Non-pigmented ciliary epithelial cell (primary cell): Measurements from ENCODE around the gene KRT14.
"Not testable (repeated sequence)": the region's sequence is repeated elsewhere in the genome, so short reads cannot be mapped to it uniquely, and the experiment has no call there.

ENCODE experiments used
- DNase-seq: peaks from one replicate; pipeline ENCODE4 v3.0.0-alpha.2; 2010; ENCODE audit warnings: low read depth

KRT14 gene

DNA sequence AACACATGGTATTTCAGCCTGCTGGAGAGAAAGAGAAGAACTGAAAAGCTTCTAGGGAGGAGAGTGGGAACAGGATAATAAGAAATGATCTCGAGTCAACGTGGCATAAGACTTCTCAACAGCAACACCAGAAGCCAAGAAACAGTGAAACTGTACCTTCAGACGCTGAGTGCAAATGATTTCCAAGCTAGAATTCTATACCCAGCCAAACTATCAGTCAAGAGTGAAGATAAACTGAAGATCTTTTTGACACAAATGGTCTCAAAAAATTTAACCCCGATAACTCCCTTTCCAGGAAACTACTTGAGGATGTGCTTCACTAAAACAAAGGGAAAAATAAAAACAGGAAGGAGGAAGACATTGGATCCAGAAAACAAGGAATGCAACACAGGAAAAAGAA lies 20.2 kb upstream of the KRT14 start:
- not testable (repeated sequence) for DNase-seq

- no peak for DNase-seq
Observed at GRCh38 chr17:41602524-41602923, 15.8 kb upstream of the KRT14 start.

GRCh38 chr17:41600318-41600717 lies 13.6 kb upstream of the KRT14 start:
- DNase-seq: no peak

GRCh38 chr17:41599680-41600079 lies 13.0 kb upstream of the KRT14 start:
- DNase-seq: no peak

DNA sequence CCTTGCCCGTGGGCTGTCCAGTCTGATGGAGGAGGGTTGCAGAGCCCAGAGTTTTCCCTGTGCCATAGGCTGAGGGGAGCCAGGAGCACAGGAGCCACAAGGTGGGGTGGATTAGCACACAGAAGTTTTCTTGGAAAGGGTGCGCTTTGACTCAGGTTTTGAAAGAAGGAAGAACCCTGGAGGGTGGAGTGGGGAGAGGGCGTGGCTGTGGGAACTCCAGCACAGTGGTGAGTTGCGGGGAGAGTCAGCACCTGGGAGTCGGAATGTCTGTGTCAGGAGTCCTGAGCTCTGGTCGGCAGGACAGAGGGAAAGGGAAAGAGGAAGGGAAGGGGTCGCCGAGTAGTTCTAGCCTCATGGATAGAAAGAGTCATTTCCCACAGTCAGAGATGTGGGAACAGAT lies 8.9 kb upstream of the KRT14 start:
- no peak for DNase-seq

DNA sequence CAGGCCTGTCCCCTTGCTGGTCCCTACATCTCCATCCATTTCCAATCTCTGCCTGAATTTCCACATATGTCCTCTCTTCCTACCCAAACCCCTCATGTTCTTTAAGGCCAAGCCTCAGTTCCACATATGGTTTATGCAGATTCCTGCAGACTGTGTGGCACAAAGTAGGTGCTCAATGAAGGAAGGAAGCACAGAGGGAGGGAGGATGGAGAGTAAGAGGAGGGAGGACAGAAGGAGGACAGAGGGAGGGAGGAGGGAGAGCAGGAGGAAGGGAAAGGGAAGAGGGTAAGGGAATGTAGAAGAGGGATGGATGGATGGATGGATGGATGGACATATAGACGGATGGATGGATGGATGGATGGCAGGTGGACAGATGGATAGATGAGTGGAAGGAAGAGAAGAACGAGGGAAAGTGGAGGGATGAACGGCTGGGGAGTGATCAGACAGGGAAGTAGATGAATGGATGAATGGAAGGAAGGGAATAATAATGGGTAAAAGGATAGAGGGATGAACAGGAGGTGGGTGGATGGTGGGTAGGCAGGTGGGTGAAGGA lies 7.7 kb upstream of the KRT14 start:
- DNase-seq: no peak

DNA sequence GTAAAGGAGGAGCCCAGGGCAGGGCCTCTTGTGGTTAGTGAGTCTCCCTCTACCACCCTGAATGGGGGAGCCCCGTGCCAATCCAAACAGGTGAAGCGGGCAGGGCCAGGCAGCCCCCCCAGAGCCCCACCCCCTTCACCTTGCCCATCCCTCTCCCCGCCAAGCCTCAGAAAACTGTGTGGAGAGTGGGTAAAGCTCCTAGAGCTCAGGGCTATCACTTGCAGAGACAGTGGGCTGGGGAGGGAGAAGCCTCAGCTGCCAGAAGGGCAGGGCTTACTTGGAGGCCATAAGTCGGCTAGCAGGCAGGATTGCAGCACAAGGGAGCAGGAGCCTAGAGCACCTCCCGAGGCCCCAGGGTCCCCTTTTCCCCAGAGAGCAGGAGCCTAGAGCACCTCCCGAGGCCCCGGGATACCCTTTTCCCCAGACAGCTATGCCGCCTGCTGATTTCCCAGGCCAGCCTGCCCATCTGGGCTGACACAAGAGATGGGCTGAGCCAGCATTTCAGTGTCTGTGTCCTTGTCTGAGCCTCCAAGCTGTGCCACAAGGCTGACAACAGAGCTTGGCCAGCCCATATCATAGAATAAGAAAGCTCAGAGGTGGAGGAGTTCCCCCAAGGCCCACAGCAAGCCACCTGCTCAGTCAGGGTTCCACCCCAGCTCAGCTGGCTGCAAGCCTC lies 6.7 kb upstream of the KRT14 start:
- DNase-seq: no peak

- DNase-seq: no peak
Observed at GRCh38 chr17:41592601-41593305, 6.1 kb upstream of the KRT14 start.

- DNase-seq: no peak
Observed at GRCh38 chr17:41589301-41589700, 2.6 kb upstream of the KRT14 start.

GRCh38 chr17:41588126-41588810 lies 1.6 kb upstream of the KRT14 start:
- DNase-seq: no peak

DNA sequence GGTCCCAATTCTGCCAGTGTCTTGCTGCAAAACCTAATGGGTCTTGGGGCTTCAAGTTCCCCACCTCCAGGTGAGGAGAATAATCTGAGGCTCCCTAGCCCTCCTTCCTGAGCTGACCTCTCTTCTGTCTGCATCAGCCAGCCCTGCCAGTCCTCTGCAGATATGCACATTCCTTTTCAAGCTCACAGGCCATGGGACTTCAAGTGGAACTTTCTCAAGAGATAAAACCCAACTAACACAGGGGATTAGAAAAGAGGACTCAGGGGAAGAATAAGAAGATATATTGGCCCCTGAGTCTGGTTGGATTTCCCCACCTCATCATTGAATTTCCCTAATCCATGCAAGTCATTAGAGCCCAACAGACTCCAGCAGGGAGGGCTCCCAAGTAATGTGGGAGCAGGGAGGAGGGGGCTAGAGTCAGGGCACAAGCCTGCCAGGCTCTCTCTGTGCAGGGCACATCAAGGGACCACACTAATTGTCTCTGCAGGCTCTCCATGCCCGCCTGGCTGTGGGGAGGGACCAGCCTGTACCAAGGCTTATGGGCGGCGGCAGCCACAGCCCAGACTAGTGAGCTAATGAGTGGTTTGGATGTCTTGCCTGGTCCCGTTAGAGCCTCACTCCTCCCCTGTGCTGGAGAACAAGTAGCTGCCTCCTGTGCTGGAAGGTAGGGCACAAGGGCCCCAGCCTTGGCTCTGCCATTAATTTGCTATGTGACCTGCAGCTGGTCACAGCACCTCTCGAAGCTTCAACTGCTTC lies 1.2 kb downstream of the KRT14 start:
- DNase-seq: no peak

DNA sequence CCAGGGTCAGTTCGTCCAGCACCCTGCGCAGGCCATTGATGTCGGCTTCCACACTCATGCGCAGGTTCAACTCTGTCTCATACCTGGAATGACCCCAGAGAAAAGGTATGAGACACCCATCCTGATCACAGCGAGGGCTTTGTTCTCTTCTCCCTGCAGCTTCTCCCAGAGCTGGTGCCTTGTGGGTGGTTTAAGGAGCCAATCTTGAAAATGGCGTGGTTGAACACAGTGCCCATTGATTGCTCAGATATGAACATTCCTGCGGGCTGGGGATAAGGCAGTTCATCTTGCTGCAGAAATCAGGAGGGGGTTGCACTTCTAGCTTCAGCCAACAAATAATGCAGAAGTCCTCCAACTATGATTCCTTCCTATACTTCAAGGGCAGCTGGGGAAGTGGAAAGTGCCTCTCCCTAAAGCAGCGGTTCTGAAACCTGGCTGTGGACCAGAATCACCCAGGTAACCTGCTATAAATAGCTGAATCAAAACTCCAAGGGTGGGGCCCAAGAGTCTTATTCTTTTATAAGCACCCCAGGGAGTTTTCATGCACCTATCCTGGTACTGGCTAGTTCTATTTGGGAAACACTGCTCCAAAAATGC lies 2.3 kb downstream of the KRT14 start:
- DNase-seq: not testable (repeated sequence)

DNA sequence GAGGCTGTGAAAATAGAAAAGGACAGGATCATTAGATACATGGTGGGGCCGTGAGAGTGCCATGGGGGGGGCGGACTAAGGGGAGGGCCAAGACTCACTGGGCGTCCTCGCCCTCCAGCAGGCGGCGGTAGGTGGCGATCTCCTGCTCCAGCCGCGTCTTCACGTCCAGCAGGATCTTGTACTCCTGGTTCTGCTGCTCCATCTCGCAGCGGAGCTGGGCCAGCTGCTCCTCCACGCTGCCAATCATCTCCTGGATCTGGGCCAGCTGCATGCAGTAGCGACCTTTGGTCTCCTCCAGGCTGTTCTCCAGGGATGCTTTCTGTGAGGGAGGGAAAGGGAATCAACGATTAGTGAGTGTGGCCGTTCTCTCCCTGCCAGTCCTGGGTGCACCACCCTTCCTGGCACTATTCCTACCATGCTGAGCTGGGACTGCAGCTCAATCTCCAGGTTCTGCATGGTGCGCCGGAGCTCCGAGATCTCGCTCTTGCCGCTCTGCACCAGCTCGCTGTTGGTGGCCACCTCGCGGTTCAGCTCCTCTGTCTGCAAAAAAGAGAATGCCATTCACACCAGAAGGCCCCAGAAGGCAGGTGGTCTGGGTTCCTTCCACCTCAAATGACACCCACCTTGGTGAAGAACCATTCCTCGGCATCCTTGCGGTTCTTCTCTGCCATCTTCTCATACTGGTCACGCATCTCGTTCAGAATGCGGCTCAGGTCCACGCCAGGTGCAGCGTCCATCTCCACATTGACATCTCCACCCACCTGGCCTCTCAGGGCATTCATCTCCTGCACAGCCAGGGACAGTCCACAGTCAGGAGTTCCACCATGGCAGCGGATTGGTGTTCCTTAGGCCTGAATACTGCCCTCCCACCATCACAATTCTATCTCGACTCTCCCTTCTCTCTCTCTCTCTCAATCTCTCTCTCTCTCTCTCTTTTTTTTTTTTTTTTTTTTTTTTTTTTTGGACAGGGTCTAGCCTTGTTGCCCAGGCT lies 3.3 kb downstream of the KRT14 start:
- no peak for DNase-seq

GRCh38 chr17:41582061-41582968 lies 4.4 kb downstream of the KRT14 start:
- not testable (repeated sequence) for DNase-seq

DNA sequence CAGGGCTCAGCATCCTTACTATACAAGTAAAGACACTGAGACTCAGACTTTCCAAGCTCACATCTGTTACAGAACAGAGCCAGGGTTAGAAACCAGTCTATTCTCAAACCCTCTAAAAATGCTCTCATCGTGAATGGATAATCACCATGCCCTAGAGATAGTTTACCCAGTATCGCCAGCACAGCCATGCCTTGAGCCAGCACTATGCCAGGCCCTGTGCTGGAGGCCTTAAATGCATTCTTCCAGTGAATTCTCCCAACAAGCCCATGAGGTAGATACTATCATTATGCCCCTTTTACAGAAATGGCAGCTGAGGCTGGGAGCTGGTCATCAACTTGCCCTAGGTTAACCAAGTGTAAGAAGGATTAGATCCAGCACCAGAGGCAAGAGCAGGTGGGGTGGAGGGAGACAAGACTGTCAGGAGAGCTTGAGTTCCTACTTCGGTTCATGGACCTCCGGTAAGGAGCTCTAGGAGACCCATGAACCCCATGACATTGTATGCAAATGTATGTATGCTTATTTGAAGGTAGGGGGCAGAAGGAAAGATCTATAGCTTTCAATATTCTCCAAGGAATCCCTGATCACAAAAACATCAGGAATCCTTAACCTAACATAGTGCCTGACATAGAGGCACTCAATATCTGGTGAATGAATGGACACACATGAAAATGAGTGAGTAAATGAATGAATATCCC lies 5.2 kb downstream of the KRT14 start:
- no peak for DNase-seq

- no peak for DNase-seq
Observed at GRCh38 chr17:41580687-41581365, 5.9 kb downstream of the KRT14 start.

- no peak for DNase-seq
Observed at GRCh38 chr17:41580244-41580575, 6.5 kb downstream of the KRT14 start.

DNA sequence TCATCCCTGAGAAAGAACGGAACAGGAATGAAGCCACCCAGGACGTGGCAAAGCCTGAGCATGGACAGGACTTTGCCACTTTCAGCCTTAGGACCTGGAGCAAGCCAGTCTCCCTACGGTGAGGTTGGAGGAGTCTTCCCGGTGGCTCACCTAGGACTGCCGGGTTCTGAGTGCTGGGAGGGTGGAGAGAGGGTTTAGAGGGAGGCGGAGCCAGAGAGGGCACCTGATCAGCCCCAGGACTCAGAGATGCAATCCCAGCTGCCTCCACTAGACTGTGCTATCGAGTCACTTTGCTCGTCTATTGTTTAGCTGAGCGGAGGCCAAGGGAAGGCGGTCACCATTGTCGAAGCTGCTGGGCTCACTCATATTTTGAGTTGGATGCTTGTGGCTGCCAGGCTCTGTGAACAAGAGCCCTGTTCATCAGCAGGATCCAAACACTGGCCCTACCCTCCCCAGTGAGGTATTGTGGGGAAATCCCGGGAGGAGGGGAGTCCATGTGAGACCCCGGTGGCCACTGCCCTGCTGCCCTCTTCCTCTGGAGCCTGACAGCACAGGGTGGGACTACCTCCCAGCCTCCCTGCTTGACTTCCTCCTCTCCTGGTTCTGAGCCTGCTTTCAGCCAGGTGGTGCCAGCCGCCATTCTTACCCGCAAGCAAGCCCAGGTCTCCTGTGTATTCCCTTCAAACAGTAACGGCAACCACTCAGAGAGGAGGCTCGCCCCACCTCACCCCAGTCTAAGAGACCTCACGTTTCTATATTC lies 7.0 kb downstream of the KRT14 start:
- peak; percentile 20 for DNase-seq
